Cardiac fibroblast (primary cell): ENCODE results near the gene ZNF541.

ENCODE experiments used
- DNase-seq, 2 donors: peaks; one replicate each; pipeline versions ENCODE4 v3.0.0 to v3.0.0-alpha.2; 2010; ENCODE audit warnings: low read depth in 2 of 2
- H3K4me3 ChIP-seq, 2 donors: replicated peaks in 1 of 2; 1 replicate in 1 of 2; 2 replicates in 1 of 2; pipeline ENCODE4 v1.5.1; 2011; ENCODE audit warnings: low read depth in 2 of 2, low read length in 2 of 2, mild to moderate bottlenecking in 2 of 2, moderate library complexity in 1 of 2
- CTCF ChIP-seq: IDR thresholded peaks from one replicate; pipeline ENCODE4 v1.5.1; 2011; ENCODE audit warnings: low read depth, mild to moderate bottlenecking, low read length, inconsistent platforms

The ZNF541 gene

GRCh38 chr19:47581605-47582319 lies 8.8 kb upstream of the ZNF541 start:
- no peak overlapping the region for H3K4me3 ChIP-seq
- no peak for DNase-seq

GRCh38 chr19:47580397-47580796 lies 7.4 kb upstream of the ZNF541 start:
- DNase-seq, result no peak
- TF ChIP-seq CTCF, result no peak
- no peak overlapping the region for H3K4me3 ChIP-seq

More at GRCh38 chr19:47581605-47582319, 8.8 kb upstream of the ZNF541 start:
- TF ChIP-seq CTCF, result no peak

GRCh38 chr19:47572635-47573034 lies 313 bp downstream of the ZNF541 start:
- TF ChIP-seq CTCF, result no peak
- no peak overlapping the region for H3K4me3 ChIP-seq
- DNase-seq, result no peak

- no peak for DNase-seq
- H3K4me3 ChIP-seq, result no peak overlapping the region
- TF ChIP-seq CTCF, result no peak
Observed at GRCh38 chr19:47569331-47569730, 3.6 kb downstream of the ZNF541 start.

- no peak for TF ChIP-seq CTCF
- no peak overlapping the region for H3K4me3 ChIP-seq
- DNase-seq, result no peak
Observed at GRCh38 chr19:47564081-47564480, 8.9 kb downstream of the ZNF541 start.

- TF ChIP-seq CTCF, result no peak
- H3K4me3 ChIP-seq, result no peak overlapping the region
- DNase-seq, result no peak
Observed at GRCh38 chr19:47561440-47562057, 11.4 kb downstream of the ZNF541 start.
